Fibroblast of mammary gland (primary cell): ENCODE results near the gene TESMIN.

ENCODE experiments used
- DNase-seq: peaks from one replicate; pipeline ENCODE4 v3.0.0-alpha.2; 2010; ENCODE audit warnings: low read depth
- H3K4me3 ChIP-seq: 2 replicates; pipeline ENCODE4 v1.5.1; 2011; ENCODE audit warnings: low read depth, mild to moderate bottlenecking, low read length, moderate library complexity; ENCODE audit not compliant: control insufficient read depth
- CTCF ChIP-seq: conservative IDR thresholded peaks from 2 replicates; pipeline ENCODE4 v1.5.1; 2011; ENCODE audit warnings: low read depth, low read length, inconsistent platforms; ENCODE audit not compliant: control insufficient read depth, insufficient read depth

Gene TESMIN

GRCh38 chr11:68685656-68686380 is 65.5 kb downstream of the TESMIN start:
- no peak for TF ChIP-seq CTCF
- no peak for DNase-seq
- no peak overlapping the region for H3K4me3 ChIP-seq

GRCh38 chr11:68684385-68685356 is 66.6 kb downstream of the TESMIN start, which contains the start of gene GAL:
GAL (plus strand) TSS chr11:68684544; CDS start chr11:68684924, 380 bp downstream.
- no peak for DNase-seq

GRCh38 chr11:68683536-68684384 is 67.6 kb downstream of the TESMIN start:
- no peak overlapping the region for H3K4me3 ChIP-seq
- TF ChIP-seq CTCF = no peak
- DNase-seq = no peak

More at GRCh38 chr11:68684385-68685356, 66.6 kb downstream of the TESMIN start, which contains the start of gene GAL:
- no peak for TF ChIP-seq CTCF
- H3K4me3 ChIP-seq = peak within 1 kb of the TSS; percentile 32

- H3K4me3 ChIP-seq = no peak overlapping the region
- no peak for TF ChIP-seq CTCF
- DNase-seq = no peak
Observed at GRCh38 chr11:68683121-68683520, 68.2 kb downstream of the TESMIN start.

GRCh38 chr11:68682531-68682961 is 68.8 kb downstream of the TESMIN start:
- DNase-seq = no peak
- no peak overlapping the region for H3K4me3 ChIP-seq
- TF ChIP-seq CTCF = no peak
